ENCODE measurements around the gene ETS2. TPM values are rescaled to one million over a fixed set of nuclear protein-coding genes. Genes with fewer than 3 reads are reported as not detected.

The ETS2 gene
- total RNA-seq, 1 donor from 2014 or later: 15.4 TPM

DNA sequence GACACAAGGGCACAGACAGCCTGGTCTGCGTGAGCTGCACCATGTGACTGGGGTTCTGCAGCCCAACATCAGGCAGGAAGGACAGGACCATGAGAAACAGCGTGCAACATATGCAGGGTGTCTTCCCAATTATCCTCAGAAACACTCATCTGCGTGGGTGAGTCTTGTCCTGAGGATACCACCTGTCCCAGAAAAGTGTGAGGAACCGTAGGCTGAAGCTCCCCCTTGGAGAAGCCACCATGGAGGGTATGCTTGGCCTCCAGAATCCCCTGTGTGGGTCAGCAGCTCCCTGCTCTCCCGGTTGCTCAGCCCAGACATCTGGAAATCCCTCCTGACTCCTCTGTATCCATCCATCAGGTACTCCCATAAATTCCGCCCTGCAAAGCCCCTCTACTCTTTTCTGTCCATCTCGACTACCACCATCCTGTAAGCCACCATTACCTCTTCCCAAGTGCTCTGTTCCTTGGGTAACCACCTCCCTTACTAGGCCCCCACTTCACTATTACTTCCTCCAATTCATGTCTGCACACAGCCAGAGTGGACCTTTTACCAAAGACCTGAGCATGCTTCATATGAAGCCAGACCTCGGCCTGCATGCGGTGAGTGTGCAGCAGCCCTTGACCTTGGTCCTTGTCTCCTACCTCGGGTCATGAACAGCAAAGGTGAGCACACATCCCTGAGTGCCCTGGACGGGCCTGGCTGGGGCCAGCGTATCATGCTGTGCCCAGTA, 33.0 kb downstream of the ETS2 start:
- Mint-ChIP-seq H3K9me3 (no peaks in the 10 kb centered on the region), H3K4me1 (no peaks in the 10 kb centered on the region), H3K36me3 (ENCODE audit: low read depth) (peaks cover 2% of the 10 kb centered on the region), H3K27me3 (ENCODE audit: low read depth) (no peaks in the 10 kb centered on the region), H3K27ac (ENCODE audit: unreplicated experiment) (no peak overlapping the region), H3K4me3 (no peak overlapping the region)
- TF ChIP-seq, protein P1, sequence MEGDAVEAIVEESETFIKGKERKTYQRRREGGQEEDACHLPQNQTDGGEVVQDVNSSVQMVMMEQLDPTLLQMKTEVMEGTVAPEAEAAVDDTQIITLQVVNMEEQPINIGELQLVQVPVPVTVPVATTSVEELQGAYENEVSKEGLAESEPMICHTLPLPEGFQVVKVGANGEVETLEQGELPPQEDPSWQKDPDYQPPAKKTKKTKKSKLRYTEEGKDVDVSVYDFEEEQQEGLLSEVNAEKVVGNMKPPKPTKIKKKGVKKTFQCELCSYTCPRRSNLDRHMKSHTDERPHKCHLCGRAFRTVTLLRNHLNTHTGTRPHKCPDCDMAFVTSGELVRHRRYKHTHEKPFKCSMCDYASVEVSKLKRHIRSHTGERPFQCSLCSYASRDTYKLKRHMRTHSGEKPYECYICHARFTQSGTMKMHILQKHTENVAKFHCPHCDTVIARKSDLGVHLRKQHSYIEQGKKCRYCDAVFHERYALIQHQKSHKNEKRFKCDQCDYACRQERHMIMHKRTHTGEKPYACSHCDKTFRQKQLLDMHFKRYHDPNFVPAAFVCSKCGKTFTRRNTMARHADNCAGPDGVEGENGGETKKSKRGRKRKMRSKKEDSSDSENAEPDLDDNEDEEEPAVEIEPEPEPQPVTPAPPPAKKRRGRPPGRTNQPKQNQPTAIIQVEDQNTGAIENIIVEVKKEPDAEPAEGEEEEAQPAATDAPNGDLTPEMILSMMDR (conservative IDR thresholded peaks at IDR 0.05): no peak
- DNase-seq (ENCODE audit: low read depth, low spot score): no peak

- H3K9me3 Mint-ChIP-seq: no peaks in the 10 kb centered on the region
- H3K27me3 Mint-ChIP-seq (ENCODE audit: low read depth): no peaks in the 10 kb centered on the region
- H3K4me3 Mint-ChIP-seq: no peak overlapping the region
- DNase-seq (ENCODE audit: low read depth, low spot score): no peak
- peaks cover 2% of the 10 kb centered on the region for H3K36me3 Mint-ChIP-seq (ENCODE audit: low read depth)
- H3K27ac Mint-ChIP-seq (ENCODE audit: unreplicated experiment): no peak overlapping the region
- TF ChIP-seq, protein P1 (conservative IDR thresholded peaks at IDR 0.05): no peak
- H3K4me1 Mint-ChIP-seq: no peaks in the 10 kb centered on the region
Measured at GRCh38 chr21:38839328-38840286, 33.9 kb downstream of the ETS2 start.

DNA sequence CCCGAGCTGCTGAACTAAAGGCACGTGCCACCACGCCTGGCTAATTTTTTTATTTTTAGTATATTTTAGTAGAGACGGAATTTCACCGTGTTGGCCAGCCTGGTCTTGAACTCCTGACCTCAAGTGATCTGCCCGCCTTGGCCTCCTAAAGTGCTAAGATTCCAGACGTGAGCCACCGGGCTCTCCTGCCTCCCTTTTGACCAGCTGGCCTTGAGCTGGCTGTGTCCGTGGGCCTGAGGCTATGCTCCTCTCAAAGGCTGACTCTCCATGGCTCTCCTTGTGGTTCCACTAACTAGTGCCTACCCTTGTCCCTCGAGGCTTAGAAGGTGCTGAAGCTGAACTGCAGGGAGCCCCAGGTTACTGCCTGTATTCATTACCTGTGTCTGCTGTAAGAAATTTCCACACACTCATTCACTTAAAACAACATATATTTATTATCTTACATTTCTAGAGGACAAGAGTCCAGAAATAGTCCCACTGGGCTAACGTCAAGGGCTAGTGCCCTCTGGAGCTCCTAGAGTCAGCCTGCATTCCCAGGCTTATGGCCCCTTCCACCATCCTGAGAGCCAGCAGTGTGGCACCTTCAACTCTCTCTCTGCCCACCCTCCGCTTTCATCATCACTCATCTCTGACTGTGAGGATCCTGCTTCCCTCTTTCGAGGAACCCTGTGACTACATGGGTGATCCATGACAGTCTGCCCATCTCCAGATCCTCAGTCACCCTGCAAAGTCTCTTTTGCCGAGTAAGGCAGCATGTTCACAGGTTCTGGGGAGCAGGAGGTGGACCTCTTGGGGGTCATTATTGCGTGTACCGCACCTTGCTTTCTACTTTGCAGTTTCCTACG, 34.9 kb downstream of the ETS2 start:
- H3K4me1 Mint-ChIP-seq: no peaks in the 10 kb centered on the region
- TF ChIP-seq, protein P1 (conservative IDR thresholded peaks at IDR 0.05): no peak
- H3K27me3 Mint-ChIP-seq (ENCODE audit: low read depth): no peaks in the 10 kb centered on the region
- H3K4me3 Mint-ChIP-seq: no peak overlapping the region
- H3K27ac Mint-ChIP-seq (ENCODE audit: unreplicated experiment): no peak overlapping the region
- H3K36me3 Mint-ChIP-seq (ENCODE audit: low read depth): peaks cover 2% of the 10 kb centered on the region
- no peak for DNase-seq (ENCODE audit: low read depth, low spot score)
- no peaks in the 10 kb centered on the region for H3K9me3 Mint-ChIP-seq

DNA sequence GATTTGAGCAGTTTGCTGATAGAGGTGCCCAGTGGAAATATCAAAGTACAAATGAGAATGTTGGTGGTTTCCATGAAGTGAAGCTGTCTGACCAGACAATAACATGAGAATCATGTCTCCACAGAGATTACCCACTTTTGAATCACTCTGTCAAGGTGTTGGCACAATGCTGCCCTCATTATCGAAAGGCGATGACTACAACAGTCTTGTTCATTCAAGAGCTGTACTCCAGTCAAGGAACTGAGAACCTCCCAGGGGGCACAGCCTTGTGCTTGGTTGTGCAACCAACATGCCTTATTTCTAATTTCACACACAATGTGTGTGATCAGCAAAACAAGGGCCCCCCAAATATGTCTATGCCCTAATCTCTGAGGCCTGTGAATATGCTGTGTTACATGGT, 35.7 kb downstream of the ETS2 start:
- H3K36me3 Mint-ChIP-seq (ENCODE audit: low read depth): peaks cover 2% of the 10 kb centered on the region
- H3K27ac Mint-ChIP-seq (ENCODE audit: unreplicated experiment): no peak overlapping the region
- H3K4me1 Mint-ChIP-seq: no peaks in the 10 kb centered on the region
- TF ChIP-seq, protein P1 (conservative IDR thresholded peaks at IDR 0.05): no peak
- H3K9me3 Mint-ChIP-seq: no peaks in the 10 kb centered on the region
- H3K27me3 Mint-ChIP-seq (ENCODE audit: low read depth): no peaks in the 10 kb centered on the region
- DNase-seq (ENCODE audit: low read depth, low spot score): no peak
- H3K4me3 Mint-ChIP-seq: no peak overlapping the region

DNA sequence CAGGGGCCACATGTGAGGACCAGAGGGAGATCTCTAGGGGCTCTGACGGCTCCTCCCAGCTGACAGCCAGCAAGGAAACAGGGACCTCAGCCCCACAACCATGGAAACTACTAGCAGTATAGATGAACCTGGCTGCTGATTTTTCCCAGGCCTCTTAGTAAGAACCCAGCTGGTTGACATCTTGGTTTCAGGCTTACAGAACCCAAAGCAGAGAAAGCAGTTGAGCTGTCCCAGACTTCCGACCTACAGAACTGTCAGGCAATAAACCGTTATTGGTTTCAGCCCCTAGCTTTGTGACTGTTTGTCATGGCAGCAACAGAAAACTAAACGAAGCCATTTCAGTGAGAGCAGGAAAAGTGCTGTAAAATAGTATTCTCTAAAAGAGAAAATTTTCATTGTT, 36.4 kb downstream of the ETS2 start:
- no peaks in the 10 kb centered on the region for H3K9me3 Mint-ChIP-seq
- H3K36me3 Mint-ChIP-seq (ENCODE audit: low read depth): peaks cover 2% of the 10 kb centered on the region
- DNase-seq (ENCODE audit: low read depth, low spot score): no peak
- no peak overlapping the region for H3K4me3 Mint-ChIP-seq
- H3K4me1 Mint-ChIP-seq: no peaks in the 10 kb centered on the region
- TF ChIP-seq, protein P1 (conservative IDR thresholded peaks at IDR 0.05): no peak
- no peaks in the 10 kb centered on the region for H3K27me3 Mint-ChIP-seq (ENCODE audit: low read depth)
- no peak overlapping the region for H3K27ac Mint-ChIP-seq (ENCODE audit: unreplicated experiment)

Measured in neural crest cell (in vitro differentiated cells).